NCI-H146 treated with DMSO at 0.1 percent for 48 hours (cell line): ENCODE measurements around the gene KLRC2.
A peak's percentile ranks its signal among the peaks of the same experiment; 100 is the strongest.
"Not testable (repeated sequence)": the region's sequence is repeated elsewhere in the genome, so short reads cannot be mapped to it uniquely, and the experiment has no call there.

Experiments
- DNase-seq: peaks from one replicate; lab custom pipeline; 2025; ENCODE audit not compliant: unreplicated experiment; lab: John Stamatoyannopoulos, UW

The KLRC2 gene

DNA sequence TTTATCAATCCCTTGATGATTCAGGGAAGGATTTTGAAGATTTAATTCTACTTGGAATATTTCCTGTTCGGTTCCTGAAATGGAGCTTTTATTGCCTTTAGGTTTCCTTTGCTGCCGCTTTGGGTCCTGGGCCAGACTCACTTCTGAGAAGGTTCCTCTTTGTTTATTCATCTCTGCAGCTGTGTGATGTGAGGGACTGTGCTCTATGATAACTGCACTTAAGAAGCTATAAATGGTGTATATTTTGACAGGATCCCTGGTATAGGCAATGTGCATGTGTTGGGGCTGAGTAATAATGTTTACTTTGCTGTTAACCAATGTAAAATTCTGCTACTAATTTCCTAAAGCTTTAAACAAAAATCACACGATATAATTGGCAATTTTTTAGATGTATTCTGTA, at the start of gene KLRC2:
Gene KLRC2 (minus strand): TSS at position 195 of the 400 bp plus-strand sequence. CDS start 24 bp downstream, at position 171.
- DNase-seq = peak; percentile 64

DNA sequence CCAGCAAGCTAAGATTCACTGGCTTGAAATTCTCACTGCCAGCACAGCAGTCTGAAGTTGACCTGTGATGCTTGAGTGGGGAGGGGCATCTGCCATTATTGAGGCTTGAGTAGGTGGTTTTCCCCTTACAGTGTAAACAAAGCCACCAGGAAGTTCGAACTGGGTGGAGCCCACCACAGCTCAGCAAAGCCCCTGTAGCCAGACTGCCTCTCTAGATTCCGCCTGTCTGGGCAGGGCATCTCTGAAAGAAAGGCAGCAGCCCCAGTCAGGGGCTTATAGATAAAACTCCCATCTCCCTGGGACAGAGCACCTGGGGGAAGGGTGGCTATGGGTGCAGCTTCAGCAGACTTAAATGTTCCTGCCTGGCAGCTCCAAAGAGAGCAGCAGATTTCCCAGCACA, 46.1 kb upstream of the KLRC2 start:
- not testable (repeated sequence) for DNase-seq

DNA sequence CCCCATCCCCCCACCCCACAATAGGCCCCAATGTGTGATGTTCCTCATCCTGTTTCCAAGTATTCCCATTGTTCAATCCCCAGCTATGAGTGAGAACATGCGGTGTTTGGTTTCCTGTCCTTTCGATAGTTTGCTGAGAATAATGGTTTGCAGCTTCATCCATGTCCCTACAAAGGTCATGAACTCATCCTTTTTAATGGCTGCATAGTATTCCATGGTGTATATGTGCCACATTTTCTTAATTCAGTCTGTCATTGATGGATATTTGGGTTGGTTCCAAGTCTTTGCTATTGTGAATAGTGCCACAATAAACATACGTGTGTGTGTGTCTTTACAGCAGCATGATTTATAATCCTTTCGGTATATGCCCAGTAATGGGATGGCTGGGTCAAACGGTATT, 37.0 kb upstream of the KLRC2 start:
- DNase-seq = not testable (repeated sequence)

DNA sequence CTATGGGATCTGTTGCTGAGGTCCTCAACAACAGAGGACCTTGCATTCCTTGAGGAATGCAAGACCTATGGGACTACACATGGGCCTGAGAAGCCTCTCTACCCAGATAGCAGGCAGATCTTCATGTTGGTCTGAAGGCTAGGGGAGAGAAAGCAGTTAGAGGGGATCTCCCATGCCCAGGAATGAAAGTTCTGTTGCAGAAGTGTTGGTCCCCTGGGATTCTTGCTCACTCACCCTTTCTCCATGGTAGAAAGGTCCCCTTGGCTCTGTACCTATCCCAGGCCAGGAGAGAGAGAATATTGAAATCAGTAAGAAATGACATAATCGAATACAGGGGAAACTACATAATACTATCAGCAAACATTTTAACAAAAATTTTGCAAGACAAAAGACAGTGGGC, 33.9 kb upstream of the KLRC2 start:
- no peak for DNase-seq

DNA sequence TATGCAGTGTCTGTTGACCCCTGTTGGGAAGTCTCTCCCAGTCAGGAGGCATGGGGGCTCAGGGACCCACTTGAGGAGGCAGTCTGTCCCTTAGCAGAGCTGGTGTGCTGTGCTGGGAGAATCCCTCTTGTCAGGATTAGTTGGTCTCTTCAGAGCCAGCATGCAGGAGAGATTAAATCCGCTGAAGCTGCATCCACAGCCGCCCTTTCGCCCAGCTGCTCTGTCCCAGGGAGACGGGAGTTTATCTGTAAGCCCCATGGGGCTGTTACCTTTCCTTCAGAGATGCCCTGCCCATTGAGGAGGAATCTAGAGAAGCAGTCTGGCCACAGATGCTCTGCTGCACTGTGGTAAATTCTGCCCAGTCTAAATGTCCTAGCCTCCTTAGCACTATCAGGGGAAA, 30.5 kb upstream of the KLRC2 start:
- no peak for DNase-seq

DNA sequence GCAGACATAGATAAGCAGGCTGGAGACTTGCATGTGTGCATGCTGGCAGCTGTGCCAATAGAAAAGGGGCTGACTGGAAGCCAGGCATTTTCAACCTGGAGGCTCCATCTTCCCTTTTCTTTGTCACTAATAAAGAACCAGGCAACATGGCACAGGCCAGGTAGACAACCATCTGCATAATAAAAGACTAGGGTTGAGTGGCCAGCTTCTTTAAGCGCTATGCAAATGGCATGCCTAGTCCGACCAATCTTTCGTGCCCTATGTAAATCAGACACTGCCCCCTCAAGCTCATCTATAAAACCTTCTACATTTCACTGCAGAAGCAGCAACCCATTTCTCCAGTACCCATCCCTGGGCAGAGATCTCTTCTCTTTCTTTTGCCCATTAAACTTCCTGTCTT, 21.9 kb upstream of the KLRC2 start:
- no peak for DNase-seq

DNA sequence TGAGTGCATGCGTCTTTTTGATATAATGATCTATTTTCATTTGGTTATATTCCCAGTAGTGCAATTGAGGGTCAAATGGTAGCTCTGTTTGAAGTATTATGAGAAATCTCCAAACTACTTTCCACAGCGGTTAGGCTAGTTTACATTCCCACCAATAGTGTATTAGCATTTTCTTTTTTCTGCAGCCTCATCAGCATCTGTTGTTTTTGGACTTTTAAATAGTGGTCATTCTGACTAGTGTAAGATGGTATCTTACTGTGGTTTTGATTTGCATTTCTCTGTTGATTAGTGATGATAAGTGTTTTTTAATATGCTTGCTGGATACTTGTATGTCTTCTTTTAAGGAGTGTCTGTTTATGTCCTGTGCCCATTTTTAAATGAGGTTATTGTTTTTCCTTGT, 21.0 kb upstream of the KLRC2 start:
- no peak for DNase-seq

DNA sequence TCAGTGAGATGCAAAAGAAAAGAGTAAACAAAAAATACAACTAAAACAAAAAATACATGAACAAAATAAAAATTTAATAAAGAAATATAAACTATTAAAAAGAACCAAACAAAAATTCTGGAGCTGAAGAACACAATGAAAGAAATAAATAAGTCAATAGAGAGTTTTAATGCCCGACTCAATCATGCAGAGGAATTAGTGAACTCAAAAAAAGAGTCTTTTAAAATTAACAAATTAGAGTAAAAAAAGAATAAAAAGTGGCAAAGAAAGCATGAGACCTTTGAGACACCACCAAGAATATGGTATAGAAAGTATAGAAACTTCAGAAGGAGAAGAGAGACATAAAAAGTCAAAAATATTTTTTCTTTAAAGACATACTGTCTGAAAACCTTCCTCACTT, 20.0 kb upstream of the KLRC2 start:
- DNase-seq = no peak

DNA sequence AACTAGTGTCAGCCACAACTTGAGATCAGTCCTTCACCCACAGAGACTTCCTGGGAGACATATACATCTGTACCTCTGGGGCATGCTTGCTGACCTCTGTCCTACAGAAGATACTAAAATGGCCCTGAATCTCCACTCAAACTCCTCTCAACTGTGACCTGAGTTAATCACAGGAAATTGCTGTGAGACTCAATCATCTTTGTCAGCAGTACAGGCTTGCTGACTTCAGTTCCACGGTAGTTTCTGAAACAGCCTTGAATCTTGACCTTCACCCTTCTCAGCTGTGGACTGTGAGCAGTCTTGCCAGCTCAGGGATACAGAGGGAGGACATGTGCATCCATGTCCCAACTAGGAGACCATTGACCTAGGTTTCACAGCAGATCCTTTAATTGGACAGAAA, 18.7 kb upstream of the KLRC2 start:
- DNase-seq = no peak

DNA sequence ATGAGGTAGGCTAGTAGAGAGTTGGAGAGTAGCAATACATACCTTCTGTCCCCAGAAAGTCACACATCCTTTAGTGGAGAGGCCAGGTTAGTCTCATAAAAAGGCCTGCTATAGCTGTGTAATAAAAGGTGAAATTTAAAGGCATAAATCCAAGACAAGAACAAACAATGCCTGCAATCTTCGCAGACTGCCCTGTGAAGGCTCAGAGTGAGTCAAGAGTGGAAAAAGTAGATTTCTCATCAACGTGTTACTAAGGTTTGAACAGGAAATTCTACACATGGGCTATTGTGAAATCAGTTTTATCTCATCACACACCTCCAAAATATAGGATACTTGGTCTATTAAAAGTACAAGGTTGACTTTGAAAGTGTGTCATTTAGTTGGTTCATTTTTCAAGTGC, 17.3 kb upstream of the KLRC2 start, which contains the start of gene KLRC1:
Gene KLRC1 (minus strand): TSS at position 222 of the 400 bp plus-strand sequence. CDS start 2,221 bp downstream, outside the sequence.
- no peak for DNase-seq

DNA sequence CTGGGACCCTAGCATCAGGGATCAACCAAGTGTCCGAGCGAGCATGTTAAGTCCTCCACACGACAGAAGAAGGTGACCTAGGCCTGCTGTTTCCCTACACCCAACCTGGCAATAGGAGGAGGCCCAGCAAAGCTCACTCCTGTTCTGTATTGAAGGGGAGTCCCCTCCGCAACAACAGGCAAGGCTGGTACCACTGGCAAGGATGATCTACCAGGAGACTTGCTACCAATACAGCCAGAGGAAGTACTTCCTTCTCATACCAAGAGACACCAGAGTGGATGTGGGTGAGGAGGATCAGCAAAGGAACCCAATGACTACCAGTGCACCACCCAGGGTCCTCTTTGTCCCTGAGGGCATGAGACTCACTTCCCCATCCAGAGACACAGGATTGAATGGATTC, 12.4 kb upstream of the KLRC2 start:
- DNase-seq = no peak

DNA sequence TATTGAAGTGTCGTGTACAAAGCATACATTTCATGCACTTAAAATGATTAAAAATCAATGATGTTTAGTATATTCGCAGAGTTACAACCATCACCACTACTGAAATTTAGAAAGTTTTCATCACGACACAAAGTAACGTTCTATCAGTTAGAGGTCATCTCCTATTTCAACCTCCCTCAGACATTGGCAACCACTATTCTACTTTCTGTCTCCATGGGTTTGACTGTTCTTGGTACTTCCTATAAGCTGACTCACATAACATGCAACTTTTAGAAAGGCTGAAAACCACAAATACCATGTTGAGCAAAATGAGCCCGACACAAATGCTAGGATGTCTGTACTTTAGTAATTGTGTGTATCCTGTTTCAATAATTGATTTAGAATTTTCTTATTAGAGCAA, 10.2 kb upstream of the KLRC2 start:
- not testable (repeated sequence) for DNase-seq

DNA sequence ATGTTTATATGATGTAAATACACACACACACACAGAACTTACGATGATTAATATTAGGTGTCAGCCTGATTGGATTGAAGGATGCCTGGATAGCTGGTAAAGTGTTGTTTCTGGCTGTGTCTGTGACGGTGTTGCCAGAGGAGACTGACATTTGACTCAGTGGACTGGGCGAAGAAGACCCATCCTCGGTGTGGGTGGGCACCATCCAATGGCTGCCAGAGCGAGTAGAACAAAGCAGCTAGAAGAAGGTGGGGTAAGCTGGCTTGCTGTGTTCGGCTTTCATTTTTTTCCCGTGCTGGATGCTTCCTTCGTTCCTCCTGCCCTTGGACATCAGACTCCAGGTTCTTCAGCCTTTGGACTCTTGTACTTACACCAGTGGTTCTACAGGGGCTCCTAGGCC, 5.3 kb upstream of the KLRC2 start:
- DNase-seq = not testable (repeated sequence)

DNA sequence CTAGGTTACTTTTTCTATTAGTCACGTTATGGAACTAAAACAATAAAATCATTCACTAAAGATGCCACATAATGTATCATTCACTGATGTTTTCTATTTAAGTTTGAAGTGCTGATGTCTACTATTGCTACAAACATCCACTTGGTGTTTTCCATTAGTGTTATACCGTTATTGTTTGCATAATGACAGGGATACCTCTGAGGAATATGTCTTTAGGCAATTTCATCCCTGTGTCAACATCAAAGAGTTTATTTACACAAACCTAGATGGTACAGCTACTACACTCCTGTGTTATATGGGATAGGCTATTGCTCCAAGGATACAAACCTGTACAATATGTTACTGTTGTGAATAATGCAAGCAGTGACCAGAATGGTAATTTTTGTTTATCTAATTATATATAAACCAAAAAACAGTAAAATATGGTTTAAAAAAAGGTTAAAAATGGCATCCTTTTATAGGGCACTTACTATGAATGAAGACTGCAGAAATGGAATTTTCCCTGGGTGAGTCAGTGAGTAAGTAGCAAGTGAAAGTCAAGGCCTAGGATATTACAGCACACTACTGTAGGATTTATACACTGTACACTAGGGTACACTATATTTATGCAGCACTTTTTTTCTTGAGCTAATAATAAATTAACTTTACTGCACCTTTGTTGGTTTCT, 3.9 kb upstream of the KLRC2 start:
- peak; percentile 87 for DNase-seq

DNA sequence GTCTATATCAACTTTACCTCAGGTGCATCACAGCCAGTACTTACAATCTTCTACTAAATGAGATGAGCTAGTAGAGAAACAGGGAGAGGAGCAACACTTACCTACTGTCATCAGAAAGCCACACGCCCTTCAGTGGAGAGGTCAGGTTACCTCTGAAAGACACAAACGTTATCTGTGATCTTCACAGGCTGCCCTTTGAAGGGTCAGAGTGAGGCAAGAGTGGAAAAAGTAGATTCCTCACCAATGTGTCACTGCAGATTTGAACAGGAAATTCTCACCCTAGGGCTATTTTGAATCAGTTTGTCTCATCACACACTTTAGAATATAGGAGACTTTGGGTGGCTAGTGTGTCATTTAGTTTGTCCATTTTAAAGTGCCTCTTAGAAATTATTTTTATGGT, 1.8 kb upstream of the KLRC2 start:
- not testable (repeated sequence) for DNase-seq

DNA sequence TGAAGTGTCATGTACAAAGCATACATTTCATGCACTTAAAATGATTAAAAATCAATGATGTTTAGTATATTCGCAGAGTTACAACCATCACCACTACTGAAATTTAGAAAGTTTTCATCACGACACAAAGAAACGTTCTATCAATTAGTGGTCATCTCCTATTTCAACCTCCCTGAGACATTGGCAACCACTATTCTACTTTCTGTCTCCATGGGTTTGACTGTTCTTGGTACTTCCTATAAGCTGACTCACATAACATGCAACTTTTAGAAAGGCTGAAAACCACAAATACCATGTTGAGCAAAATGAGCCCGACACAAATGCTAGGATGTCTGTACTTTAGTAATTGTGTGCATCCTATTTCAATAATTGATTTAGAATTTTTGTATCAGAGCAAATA, 5.2 kb downstream of the KLRC2 start:
- not testable (repeated sequence) for DNase-seq

DNA sequence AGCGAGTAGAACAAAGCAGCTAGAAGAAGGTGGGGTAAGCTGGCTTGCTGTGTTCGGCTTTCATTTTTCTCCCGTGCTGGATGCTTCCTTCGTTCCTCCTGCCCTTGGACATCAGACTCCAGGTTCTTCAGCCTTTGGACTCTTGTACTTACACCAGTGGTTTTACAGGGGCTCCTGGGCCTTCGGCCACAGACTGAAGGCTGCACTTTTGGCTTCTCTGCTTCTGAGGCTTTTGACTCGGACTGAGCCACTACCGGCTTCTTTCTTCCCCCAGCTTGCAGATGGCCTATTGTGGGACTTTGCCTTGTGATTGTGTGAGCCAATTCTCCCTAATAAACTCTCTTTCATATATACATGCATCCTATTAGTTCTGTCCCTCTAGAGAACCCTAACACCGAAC, 9.9 kb downstream of the KLRC2 start:
- not testable (repeated sequence) for DNase-seq

DNA sequence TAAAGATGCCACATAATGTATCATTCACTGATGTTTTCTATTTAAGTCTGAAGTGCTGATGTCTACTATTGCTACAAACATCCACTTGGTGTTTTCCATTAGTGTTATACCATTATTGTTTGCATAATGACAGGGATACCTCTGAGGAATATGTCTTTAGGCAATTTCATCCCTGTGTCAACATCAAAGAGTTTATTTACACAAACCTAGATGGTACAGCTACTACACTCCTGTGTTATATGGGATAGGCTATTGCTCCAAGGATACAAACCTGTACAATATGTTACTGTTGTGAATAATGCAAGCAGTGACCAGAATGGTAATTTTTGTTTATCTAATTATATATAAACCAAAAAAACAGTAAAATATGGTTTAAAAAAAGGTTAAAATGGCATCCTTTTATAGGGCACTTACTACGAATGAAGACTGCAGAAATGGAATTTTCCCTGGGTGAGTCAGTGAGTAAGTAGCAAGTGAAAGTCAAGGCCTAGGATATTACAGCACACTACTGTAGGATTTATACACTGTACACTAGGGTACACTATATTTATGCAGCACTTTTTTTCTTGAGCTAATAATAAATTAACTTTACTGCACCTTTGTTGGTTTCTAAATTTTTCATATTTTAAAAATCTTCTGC, 11.4 kb downstream of the KLRC2 start:
- DNase-seq = peak; percentile 35

DNA sequence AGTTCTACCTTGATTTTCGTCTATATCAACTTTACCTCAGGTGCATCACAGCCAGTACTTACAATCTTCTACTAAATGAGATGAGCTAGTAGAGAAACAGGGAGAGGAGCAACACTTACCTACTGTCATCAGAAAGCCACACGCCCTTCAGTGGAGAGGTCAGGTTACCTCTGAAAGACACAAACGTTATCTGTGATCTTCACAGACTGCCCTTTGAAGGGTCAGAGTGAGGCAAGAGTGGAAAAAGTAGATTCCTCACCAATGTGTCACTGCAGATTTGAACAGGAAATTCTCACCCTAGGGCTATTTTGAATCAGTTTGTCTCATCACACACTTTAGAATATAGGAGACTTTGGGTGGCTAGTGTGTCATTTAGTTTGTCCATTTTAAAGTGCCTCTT, 13.7 kb downstream of the KLRC2 start:
- not testable (repeated sequence) for DNase-seq

DNA sequence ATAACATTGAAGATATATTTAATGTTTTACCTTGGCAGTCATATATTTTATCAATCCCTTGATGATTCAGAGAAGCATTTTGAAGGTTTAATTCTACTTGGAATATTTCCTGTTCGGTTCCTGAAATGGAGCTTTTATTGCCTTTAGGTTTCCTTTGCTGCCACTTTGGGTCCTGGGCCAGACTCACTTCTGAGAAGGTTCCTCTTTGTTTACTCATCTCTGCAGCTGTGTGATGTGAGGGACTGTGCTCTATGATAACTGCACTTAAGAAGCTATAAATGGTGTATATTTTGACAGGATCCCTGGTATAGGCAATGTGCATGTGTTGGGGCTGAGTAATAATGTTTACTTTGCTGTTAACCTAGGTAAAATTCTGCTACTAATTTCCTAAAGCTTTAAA, 15.5 kb downstream of the KLRC2 start, which contains the start of gene KLRC3:
Gene KLRC3 (minus strand): TSS at position 262 of the 400 bp plus-strand sequence. CDS start 45 bp downstream, at position 217.
- DNase-seq = not testable (repeated sequence)

DNA sequence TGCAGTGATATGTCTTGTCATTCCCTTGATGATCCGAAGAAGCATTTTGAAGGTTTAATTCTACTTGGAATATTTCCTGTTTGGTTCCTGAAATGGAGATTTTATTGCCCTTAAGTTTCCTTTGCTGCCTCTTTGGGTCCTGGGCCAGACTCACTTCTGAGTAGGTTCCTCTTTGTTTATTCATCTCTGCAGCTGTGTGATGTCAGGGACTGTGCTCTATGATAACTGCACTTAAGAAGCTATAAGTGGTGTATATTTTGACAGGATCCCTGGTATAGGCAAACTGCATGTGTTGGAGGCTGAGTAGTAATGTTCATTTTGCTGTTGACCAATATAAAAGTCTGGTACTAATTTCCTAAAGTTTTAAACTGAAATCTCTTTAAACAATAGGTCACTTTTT, 26.4 kb downstream of the KLRC2 start, which contains the start of gene KLRC4:
Gene KLRC4 (minus strand): TSS at position 366 of the 400 bp plus-strand sequence. CDS start 182 bp downstream, at position 184.
- DNase-seq = peak; percentile 56

DNA sequence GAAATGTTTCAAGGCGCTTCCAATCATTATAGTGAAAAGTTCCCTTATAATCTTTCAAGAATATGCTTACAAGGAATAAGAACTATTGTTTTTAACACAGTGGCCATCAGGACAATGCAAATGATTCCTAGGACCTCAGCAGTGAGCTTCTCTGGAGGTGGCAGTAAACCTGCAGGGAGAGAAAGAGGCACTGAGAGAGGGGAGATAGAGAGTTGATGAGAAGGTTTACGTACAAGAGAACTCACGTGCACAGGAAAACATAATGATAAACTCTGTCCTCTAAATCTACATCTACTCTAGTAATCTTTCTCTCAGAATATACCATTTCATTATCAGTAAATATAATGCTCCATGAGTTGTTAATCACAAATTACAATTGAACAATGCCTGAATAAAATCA, 27.0 kb downstream of the KLRC2 start:
- DNase-seq = no peak
